HG03571 (cell line): ENCODE measurements around the gene SLC35F3.

Experiments
- ATAC-seq: cut with Tn5 transposase; IDR thresholded peaks from one replicate; pipeline ENCODE4 v1.9.1; 2021; ENCODE audit not compliant: unreplicated experiment

The SLC35F3 gene

GRCh38 chr1:233971753-233972152 lies 67.3 kb downstream of the SLC35F3 start:
- ATAC-seq: no peak

DNA sequence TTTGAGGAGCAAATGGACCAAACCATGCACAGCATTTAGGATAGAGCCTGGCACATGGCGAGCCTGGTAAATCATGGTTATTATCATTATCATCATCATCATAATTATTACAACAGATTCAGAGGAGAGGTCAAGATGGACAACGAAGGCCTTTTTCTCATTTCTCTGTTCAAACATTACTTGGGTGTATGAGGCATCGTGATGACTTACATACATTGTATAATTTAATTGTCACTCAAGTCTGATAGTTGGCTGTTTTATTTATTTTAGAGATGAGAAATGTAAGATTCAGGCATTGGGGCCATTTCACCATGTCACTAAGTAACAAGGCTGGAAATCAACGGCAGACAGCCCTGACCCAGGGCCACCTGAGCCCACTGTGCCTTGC lies 68.1 kb downstream of the SLC35F3 start:
- ATAC-seq: no peak

- ATAC-seq: no peak
Observed at GRCh38 chr1:233972951-233973635, 68.6 kb downstream of the SLC35F3 start.

DNA sequence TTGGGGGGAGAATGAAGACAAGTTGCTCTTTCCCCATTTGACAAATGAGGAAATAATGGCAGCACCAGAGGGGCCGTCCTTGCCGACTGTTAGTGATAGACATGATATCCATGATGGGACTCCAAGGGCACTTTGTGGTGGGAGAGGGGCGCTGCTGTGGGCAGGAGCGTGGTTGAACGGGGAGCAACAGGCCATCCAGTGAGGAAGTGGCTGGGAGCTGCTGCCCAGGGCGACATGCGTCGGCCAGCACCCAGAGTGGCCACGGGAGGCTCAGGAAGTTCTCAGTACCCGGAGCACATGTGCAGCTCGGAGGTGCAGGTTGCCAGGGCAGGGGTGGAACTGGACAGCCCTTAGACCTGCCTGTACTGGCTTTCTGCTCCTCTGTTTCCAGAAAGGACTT lies 71.0 kb downstream of the SLC35F3 start:
- no peak for ATAC-seq

- no peak for ATAC-seq
Observed at GRCh38 chr1:233981042-233981675, 76.7 kb downstream of the SLC35F3 start.

- no peak for ATAC-seq
Observed at GRCh38 chr1:233982827-233983518, 78.5 kb downstream of the SLC35F3 start.

- ATAC-seq: no peak
Observed at GRCh38 chr1:233983811-233984210, 79.3 kb downstream of the SLC35F3 start.

- no peak for ATAC-seq
Observed at GRCh38 chr1:233988963-233989696, 84.7 kb downstream of the SLC35F3 start.

DNA sequence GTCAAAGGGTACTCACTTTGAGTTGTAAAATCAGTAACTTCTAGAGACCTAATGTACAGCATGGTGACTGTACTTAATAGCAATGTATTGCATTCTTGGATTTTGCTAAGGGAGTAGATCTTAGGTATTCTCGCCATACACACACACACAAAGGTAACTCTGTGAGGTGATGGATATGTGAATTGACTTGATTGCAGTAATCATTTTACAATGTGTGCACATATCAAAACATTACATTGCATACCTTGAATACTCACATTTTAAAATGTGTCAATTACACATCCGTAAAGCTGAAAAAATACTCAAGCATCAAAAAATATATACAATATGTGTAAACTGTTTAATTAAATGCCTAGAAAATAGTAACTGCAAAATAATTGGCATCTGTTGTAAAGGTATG lies 86.0 kb downstream of the SLC35F3 start:
- ATAC-seq: no peak

GRCh38 chr1:233993651-233994050 lies 89.2 kb downstream of the SLC35F3 start:
- ATAC-seq: no peak

GRCh38 chr1:233994112-233994511 lies 89.6 kb downstream of the SLC35F3 start:
- no peak for ATAC-seq

DNA sequence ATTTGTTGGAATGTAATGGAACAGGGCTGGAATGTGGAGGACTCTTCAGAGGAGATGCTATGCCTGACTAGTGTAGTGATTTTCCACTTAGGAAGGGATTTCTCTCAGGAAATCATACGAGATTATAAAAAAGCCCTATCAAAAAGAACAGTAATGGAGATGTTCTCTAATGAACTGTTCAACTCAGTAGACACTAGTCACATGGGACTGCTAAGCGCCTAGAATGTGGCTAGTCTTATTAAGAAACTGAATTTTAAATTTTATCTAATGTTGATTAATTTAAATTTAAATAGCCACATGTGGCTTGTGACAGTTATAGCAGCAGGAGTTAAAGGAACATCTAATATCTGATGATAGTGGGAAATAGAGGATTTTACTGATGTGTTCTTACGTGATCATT lies 94.0 kb downstream of the SLC35F3 start:
- ATAC-seq: no peak

GRCh38 chr1:233998891-233999290 lies 94.4 kb downstream of the SLC35F3 start:
- ATAC-seq: no peak

- no peak for ATAC-seq
Observed at GRCh38 chr1:234000557-234001041, 96.1 kb downstream of the SLC35F3 start.

GRCh38 chr1:234001817-234002216 lies 97.3 kb downstream of the SLC35F3 start:
- no peak for ATAC-seq

GRCh38 chr1:234004591-234004990 lies 100.1 kb downstream of the SLC35F3 start:
- ATAC-seq: no peak

DNA sequence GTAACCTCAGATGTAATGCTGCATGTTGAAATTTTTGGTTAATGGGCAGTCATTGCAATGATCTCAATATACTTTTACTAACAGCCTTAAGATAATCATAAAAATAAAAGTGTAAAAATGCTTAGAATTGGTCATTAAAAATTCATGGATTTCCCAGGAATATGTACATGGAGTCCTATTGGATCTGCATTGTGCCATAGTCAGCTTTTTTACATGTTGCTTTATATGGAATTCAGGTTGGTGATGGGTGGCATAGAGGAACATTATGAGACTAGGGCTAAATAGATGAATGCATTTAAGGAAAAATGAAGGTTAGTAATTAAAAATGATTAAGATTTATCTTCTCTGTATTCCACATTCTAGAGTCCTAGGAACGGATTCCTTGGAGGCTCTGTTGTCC lies 103.2 kb downstream of the SLC35F3 start:
- no peak for ATAC-seq

DNA sequence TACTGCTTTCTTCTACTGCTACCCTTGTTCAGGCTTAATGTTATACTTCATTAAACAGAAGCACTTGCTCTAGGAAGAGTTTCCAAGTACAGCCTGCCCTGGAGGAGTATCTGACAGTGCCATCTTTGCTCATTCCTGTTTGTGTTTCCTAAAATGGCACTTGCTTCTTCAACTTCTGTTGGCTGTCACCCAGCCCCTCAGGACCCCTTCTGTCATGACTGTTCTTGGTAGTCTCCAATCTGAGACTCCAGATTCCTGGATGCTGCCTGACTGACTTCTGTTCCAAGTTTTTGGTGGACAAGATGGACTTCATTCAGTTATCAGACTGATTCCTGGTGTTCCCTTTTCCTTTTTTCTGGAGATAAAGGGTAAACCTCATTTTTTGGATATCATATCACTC lies 104.1 kb downstream of the SLC35F3 start:
- ATAC-seq: no peak

DNA sequence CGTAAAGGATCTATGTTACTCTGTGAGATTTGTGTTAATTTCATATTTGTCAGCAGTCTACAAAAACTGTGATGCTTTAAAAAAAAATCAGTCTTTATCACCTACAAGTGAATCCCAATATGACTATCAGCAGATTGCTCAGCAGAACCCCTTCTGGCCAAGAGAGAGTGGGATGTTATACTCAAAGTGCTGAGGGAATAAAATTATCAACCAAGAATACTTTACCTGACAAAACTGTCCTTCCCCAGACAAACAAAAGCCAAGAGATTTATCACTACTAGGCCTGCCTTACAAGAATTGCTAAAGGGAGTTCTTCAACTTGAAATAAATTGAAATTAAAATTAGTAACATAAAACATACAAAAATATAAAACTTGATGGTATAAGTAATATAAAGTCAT lies 105.2 kb downstream of the SLC35F3 start:
- ATAC-seq: no peak

DNA sequence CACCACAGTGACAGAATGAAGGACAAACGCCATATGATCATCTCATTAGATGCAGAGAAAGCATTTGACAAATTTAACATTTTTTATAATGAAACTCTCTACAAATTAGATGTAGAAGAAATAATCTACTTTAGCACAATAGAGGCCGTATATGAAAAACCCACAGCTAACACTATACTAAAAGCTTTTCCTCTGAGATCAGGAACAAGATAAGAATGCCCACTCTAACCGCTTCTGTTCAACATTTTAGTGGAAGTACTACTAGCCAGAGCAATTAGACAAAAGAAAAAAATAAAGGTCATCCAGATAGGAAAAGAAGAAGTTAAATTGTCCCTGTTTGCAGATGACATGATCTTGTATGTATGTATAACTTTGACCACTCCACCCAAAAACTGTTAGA lies 109.7 kb downstream of the SLC35F3 start:
- no peak for ATAC-seq

- ATAC-seq: no peak
Observed at GRCh38 chr1:234018816-234019215, 114.3 kb downstream of the SLC35F3 start.
